ENCODE data around the gene NUDT10. TPM values are rescaled to one million over a fixed set of nuclear protein-coding genes. Genes with fewer than 3 reads are reported as not detected.
A peak's percentile ranks its signal among the peaks of the same experiment; 100 is the strongest.
"Not testable (repeated sequence)": the region's sequence is repeated elsewhere in the genome, so short reads cannot be mapped to it uniquely, and the experiment has no call there.

The NUDT10 gene
- total RNA-seq (7.6 and 8.3 TPM in 2 replicates), polyA plus RNA-seq (3.6 and 6.8 TPM in 2 replicates)

DNA sequence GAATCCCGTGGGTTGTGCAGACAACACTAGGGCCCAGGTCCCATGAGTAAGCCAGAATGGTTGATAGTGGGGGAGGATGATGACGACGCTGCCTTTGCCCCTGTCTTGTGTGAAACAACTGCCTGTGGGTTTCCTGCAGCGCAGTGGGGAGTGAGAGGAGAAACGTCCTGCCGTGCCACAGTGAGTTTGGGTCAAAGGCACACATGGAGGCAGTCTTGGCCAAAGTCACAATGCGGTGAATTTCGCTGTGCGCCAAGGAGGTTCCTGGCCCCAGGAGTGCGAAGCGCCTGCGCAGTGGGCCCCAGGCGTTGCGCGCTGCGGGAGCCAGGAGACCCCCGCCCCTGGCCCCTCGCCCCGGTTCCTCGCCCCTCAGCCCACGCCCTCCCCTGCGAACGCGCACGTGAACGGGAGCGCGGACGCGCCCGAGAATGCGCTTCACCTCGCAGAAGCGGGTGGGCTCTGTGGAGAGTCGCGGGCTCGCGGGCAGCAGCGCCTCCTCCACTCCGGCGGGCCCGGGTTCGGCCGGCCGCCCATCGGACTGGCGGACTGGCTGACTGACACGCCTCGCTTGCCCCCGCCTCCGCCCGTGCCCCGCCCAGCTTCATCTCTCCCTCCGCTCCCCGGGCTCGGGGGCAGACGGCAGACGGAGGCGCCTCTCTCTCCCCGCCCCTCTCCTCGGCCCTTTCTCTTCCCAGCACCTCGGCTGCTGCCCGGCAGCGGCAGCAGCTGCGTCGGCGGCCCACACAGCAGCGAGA, at the start of gene NUDT10:
Gene NUDT10 (plus strand): TSS at position 635 of the 755 bp plus-strand sequence. CDS start 144 bp downstream, outside the sequence.
- Histone ChIP-seq H3K36me3 (no peaks in the 10 kb centered on the region), H3K4me1 (ENCODE audit: low read depth) (no peaks in the 10 kb centered on the region), H3K4me3 (peak within 1 kb of the TSS; percentile 51), H3K27me3 (no peaks in the 10 kb centered on the region), H3K27ac (no peak within 1 kb of the TSS), H3K9me3 (ENCODE audit: low read depth) (no peaks in the 10 kb centered on the region)
- peak; percentile 69 to 86 for DNase-seq (ENCODE audit: low read depth in 1 of 2, low spot score in 1 of 2)
- TF ChIP-seq, protein P1, sequence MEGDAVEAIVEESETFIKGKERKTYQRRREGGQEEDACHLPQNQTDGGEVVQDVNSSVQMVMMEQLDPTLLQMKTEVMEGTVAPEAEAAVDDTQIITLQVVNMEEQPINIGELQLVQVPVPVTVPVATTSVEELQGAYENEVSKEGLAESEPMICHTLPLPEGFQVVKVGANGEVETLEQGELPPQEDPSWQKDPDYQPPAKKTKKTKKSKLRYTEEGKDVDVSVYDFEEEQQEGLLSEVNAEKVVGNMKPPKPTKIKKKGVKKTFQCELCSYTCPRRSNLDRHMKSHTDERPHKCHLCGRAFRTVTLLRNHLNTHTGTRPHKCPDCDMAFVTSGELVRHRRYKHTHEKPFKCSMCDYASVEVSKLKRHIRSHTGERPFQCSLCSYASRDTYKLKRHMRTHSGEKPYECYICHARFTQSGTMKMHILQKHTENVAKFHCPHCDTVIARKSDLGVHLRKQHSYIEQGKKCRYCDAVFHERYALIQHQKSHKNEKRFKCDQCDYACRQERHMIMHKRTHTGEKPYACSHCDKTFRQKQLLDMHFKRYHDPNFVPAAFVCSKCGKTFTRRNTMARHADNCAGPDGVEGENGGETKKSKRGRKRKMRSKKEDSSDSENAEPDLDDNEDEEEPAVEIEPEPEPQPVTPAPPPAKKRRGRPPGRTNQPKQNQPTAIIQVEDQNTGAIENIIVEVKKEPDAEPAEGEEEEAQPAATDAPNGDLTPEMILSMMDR (IDR thresholded peaks at IDR 0.05; ENCODE audit: low read depth, low read length) = no peak

DNA sequence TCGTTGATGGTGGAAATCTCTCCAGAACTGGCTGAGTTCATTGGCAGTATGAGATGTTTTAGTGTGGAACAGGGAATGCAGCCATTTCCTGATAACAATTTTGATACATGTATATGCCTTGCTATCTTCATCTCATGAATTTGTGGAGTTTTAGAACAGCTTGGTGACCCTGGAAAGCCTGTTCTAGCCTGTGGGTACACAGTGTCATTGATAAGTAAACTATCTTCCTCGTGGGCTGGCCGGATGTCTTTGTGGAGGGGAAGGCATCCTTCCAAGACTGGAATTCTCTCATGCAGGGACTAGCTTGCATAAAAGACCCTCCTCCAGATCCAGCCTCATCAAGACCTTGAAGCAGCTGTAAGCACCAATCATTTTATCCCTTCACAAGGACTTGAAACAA, 40.2 kb upstream of the NUDT10 start:
- Histone ChIP-seq H3K4me1 (ENCODE audit: low read depth) (no peaks in the 10 kb centered on the region), H3K4me3 (no peak overlapping the region), H3K36me3 (no peaks in the 10 kb centered on the region), H3K9me3 (ENCODE audit: low read depth) (no peaks in the 10 kb centered on the region), H3K27me3 (no peaks in the 10 kb centered on the region), H3K27ac (no peak overlapping the region)
- TF ChIP-seq, protein P1 (IDR thresholded peaks at IDR 0.05; ENCODE audit: low read depth, low read length) = no peak
- DNase-seq (ENCODE audit: low read depth in 1 of 2, low spot score in 1 of 2) = no peak

DNA sequence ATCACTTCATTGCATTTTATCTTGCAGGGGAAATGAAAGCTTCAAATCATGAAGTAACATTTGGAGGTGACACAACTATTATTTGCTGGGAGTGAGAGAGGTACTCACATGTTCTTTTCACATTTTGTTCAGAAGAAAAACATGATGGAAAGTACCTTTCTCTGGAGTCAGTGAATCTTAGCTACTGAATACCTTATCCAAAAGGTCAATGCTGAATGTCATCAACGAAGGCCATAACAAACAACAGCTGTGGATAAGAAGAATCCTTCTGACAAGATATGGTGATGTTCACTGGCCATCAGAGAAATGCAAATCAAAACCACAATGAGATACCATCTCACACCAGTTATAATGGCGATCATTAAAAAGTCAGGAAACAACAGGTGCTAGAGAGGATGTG, 36.5 kb upstream of the NUDT10 start:
- no peaks in the 10 kb centered on the region for H3K27me3 ChIP-seq
- H3K27ac ChIP-seq = no peak overlapping the region
- TF ChIP-seq, protein P1 (IDR thresholded peaks at IDR 0.05; ENCODE audit: low read depth, low read length) = no peak
- no peak overlapping the region for H3K4me3 ChIP-seq
- DNase-seq (ENCODE audit: low read depth in 1 of 2, low spot score in 1 of 2) = no peak
- no peaks in the 10 kb centered on the region for H3K36me3 ChIP-seq
- no peaks in the 10 kb centered on the region for H3K4me1 ChIP-seq (ENCODE audit: low read depth)
- no peaks in the 10 kb centered on the region for H3K9me3 ChIP-seq (ENCODE audit: low read depth)

DNA sequence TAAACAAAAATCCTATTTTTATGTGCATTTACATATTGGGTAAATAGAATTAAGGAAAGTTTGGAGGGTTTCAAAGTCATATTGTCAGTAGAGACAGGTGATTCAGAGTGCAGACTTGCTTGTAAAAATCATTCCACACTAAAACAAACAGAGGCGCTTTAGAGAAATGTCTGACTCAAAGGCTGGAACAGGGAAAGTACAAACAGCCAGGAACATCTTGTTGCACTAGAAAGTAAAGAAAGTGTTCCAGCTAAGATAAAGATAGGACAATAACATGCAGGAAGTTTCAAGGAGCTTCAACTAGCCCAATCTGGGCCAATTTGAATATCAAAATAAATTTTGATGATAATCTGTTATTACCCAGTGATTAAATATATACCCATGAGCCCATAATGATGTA, 16.4 kb upstream of the NUDT10 start:
- no peak for DNase-seq (ENCODE audit: low read depth in 1 of 2, low spot score in 1 of 2)
- Histone ChIP-seq H3K27me3 (no peaks in the 10 kb centered on the region), H3K4me1 (ENCODE audit: low read depth) (no peaks in the 10 kb centered on the region), H3K27ac (no peak overlapping the region), H3K36me3 (no peaks in the 10 kb centered on the region), H3K4me3 (no peak overlapping the region), H3K9me3 (ENCODE audit: low read depth) (no peaks in the 10 kb centered on the region)
- TF ChIP-seq, protein P1 (IDR thresholded peaks at IDR 0.05; ENCODE audit: low read depth, low read length) = no peak

DNA sequence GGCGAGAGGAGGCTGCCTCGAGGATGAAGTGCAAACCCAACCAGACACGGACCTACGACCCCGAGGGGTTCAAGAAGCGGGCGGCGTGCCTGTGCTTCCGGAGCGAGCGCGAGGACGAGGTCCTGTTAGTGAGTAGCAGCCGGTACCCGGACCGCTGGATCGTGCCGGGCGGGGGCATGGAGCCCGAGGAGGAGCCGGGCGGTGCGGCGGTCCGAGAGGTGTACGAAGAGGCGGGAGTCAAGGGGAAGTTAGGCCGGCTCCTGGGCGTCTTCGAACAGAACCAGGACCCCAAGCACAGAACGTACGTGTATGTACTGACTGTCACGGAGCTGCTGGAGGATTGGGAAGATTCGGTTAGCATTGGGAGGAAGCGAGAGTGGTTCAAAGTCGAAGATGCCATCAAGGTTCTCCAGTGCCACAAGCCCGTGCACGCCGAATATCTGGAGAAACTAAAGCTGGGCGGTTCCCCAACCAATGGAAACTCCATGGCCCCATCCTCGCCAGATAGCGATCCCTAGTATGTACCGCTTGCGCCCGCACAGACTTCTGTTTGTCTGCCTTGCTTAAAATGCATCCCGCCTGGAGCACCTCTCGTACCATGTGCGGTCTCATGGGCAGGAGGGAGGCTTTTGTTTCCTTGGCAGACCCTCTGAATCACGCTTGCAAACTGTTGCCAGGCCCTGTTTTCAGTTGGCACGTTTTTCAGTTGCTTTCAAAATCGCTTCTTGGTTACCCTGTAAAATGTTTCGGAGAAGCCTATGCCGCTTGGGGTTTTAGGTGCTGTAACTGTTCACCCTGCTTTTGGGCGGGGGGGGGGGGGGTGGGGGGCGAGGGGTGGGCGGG, 542 bp downstream of the NUDT10 start:
- H3K36me3 ChIP-seq; H3K27me3 ChIP-seq; H3K27ac ChIP-seq; H3K9me3 ChIP-seq (ENCODE audit: low read depth); H3K4me1 ChIP-seq (ENCODE audit: low read depth): not testable (repeated sequence)
- peak overlapping the region; percentile 51 for H3K4me3 ChIP-seq
- DNase-seq (ENCODE audit: low read depth in 1 of 2, low spot score in 1 of 2) = peak in 1 of 2 donors; percentile 9

DNA sequence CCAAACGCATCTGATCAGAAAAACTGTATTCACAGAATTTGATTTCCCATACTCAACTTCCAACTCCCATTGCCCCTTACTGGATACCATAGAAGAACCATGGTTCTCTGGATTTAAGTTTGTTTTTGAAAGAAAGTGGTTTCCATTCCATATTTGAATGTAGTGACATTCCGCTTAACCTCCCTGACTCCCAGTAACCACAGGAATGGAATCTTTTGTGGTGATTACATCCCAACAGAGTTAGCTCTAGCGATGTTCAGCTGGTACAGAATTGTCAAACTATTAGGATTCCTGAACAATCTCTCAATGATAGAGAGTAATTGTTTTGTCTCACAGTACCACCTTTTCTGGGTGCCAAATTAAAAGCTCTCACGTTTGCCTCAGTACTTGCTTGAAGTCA, 1.7 kb downstream of the NUDT10 start:
- DNase-seq (ENCODE audit: low read depth in 1 of 2, low spot score in 1 of 2) = no peak
- TF ChIP-seq, protein P1 (IDR thresholded peaks at IDR 0.05; ENCODE audit: low read depth, low read length) = no peak
- Histone ChIP-seq H3K36me3 (no peaks in the 10 kb centered on the region), H3K27ac (no peak overlapping the region), H3K4me1 (ENCODE audit: low read depth) (no peaks in the 10 kb centered on the region), H3K27me3 (no peaks in the 10 kb centered on the region), H3K9me3 (ENCODE audit: low read depth) (no peaks in the 10 kb centered on the region), H3K4me3 (no peak overlapping the region)
